ENCODE data around the gene PRKCB. TPM values are rescaled to one million over a fixed set of nuclear protein-coding genes. Genes with fewer than 3 reads are reported as not detected.

Gene PRKCB
- total and polyA plus RNA-seq, 3 donors from 2014 or later: 25.5 to 49.7 (median 26.6) TPM

DNA sequence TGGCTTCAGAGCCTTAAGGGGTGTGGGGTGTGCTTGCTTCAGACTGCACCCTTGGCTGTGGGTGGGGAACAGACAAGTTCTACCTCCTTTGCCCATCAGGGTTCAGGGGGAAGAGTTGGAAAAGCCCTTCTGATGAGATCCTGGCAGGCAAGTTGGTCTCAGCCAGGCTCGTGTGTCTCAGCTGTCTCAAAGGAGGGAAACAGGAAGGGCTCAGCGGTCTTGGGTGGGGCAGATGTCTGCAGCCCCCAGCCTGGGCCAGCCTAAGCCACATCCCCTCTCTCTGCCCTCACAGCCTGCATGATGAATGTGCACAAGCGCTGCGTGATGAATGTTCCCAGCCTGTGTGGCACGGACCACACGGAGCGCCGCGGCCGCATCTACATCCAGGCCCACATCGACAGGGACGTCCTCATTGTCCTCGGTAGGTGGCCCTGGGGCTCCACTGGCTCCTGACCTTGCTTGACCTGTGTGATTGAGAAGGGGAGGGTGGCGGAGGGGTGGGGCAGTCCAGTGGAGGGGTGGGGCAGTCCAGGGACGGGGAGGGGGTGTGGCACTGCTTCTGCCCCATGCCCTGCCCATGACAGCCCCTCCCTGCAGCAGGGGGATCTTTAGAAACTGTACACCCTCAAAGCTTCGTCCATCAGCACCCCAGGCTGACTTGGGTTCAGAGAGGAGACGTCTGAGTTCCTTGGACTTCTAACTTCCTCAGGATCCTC, 199.5 kb downstream of the PRKCB start:
- Histone ChIP-seq H3K36me3 (ENCODE audit: low read depth, missing control alignments) (no peaks in the 10 kb centered on the region), H3K4me1 (no peaks in the 10 kb centered on the region), H3K4me3 (no peak overlapping the region), H3K27ac (no peak overlapping the region), H3K27me3 (no peaks in the 10 kb centered on the region), H3K9me3 (no peaks in the 10 kb centered on the region)
- intact Hi-C loops (cut with DNase I; ENCODE audit: low total_unique reads): no loop called here
- no peak for DNase-seq
- TF ChIP-seq, protein P1, sequence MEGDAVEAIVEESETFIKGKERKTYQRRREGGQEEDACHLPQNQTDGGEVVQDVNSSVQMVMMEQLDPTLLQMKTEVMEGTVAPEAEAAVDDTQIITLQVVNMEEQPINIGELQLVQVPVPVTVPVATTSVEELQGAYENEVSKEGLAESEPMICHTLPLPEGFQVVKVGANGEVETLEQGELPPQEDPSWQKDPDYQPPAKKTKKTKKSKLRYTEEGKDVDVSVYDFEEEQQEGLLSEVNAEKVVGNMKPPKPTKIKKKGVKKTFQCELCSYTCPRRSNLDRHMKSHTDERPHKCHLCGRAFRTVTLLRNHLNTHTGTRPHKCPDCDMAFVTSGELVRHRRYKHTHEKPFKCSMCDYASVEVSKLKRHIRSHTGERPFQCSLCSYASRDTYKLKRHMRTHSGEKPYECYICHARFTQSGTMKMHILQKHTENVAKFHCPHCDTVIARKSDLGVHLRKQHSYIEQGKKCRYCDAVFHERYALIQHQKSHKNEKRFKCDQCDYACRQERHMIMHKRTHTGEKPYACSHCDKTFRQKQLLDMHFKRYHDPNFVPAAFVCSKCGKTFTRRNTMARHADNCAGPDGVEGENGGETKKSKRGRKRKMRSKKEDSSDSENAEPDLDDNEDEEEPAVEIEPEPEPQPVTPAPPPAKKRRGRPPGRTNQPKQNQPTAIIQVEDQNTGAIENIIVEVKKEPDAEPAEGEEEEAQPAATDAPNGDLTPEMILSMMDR (IDR thresholded peaks at IDR 0.05): no peak
- no peak for TF ChIP-seq POLR2A (IDR thresholded peaks at IDR 0.05)
- 80 to 81% methylated on average over 16 to 17 of the region's 17 CpGs for WGBS, 2 donors

DNA sequence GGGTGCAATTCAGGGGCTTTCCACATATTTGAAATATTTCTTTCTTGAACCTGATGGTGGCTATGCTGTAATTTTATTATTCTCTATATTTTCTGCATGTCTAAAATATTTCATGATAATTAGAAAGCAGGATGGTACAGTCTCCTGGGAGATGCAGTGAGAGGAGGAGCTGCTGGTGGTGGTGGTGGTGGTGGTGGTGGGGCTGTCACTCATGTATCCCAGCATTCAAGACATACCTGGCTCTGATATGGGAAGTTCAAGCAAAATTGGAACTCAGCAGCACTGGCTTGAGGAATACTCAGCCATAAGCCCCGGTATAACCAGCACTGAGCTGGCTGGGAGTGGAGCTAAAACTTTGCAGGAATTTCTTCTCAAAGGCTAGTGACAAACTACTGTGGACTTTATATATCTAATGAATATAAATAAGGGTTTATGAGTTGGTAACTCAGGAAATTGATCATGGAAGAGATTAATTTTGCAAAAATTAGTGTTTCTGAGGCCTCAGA, 200.3 kb downstream of the PRKCB start:
- no peak overlapping the region for H3K27ac ChIP-seq
- intact Hi-C loops (cut with DNase I; ENCODE audit: low total_unique reads): no loop called here
- no peak overlapping the region for H3K4me3 ChIP-seq
- no peaks in the 10 kb centered on the region for H3K36me3 ChIP-seq (ENCODE audit: low read depth, missing control alignments)
- no peaks in the 10 kb centered on the region for H3K4me1 ChIP-seq
- DNase-seq: no peak
- H3K27me3 ChIP-seq: no peaks in the 10 kb centered on the region
- 61 to 75% methylated on average over 1 of the region's 1 CpG for WGBS, 2 donors
- no peaks in the 10 kb centered on the region for H3K9me3 ChIP-seq
- no peak for TF ChIP-seq POLR2A (IDR thresholded peaks at IDR 0.05)
- TF ChIP-seq, protein P1 (IDR thresholded peaks at IDR 0.05): no peak

DNA sequence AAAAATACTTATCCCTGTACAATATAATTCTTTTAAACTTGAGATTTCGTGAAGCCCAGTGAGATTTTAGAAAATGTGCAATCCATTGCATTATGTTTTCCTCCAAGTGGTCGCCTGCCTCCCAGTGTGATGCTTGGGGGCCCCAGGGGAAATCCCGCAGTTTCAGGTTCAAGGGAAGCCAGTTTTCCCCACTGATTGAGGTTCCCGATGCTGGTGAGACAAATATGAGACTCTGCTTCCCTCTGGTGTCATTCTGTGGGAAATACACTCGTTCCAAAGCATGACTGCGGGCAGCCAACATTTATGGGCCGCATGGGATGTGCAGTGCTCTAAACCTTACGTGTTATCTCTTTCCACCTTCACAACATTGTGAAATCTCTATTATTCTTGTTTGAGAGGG, 200.8 kb downstream of the PRKCB start:
- no peak overlapping the region for H3K27ac ChIP-seq
- 22 to 27% methylated on average over 8 of the region's 8 CpGs for WGBS, 2 donors
- TF ChIP-seq POLR2A (IDR thresholded peaks at IDR 0.05): no peak
- TF ChIP-seq, protein P1 (IDR thresholded peaks at IDR 0.05): peak; percentile 47 to 76 (median 74)
- H3K9me3 ChIP-seq: no peaks in the 10 kb centered on the region
- peak; percentile 71 for DNase-seq
- no peaks in the 10 kb centered on the region for H3K27me3 ChIP-seq
- H3K4me3 ChIP-seq: no peak overlapping the region
- no peaks in the 10 kb centered on the region for H3K36me3 ChIP-seq (ENCODE audit: low read depth, missing control alignments)
- no peaks in the 10 kb centered on the region for H3K4me1 ChIP-seq
- intact Hi-C loops (cut with DNase I; ENCODE audit: low total_unique reads): no loop called here

DNA sequence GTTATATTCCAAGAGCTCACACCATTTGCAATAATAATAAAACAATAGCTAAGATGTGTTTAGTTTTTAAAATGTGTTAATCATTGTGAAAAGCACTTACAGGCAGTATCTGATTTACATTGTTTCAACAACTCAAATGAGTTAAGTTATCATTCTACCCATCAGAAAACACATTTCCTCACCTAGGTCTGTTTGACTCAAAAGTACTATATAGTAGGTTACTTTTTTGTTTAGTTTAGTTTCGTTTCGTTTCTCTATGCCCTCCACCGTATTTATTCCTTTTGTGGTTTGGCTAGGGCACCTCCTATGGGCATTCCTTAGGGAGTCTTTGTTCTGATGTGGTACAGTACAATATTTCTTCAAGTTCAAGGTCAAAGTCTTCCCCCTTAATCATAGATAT, 201.6 kb downstream of the PRKCB start:
- Histone ChIP-seq H3K36me3 (ENCODE audit: low read depth, missing control alignments) (no peaks in the 10 kb centered on the region), H3K9me3 (no peaks in the 10 kb centered on the region), H3K4me3 (no peak overlapping the region), H3K27me3 (no peaks in the 10 kb centered on the region), H3K27ac (no peak overlapping the region), H3K4me1 (no peaks in the 10 kb centered on the region)
- DNase-seq: no peak
- intact Hi-C loops (cut with DNase I; ENCODE audit: low total_unique reads): no loop called here
- WGBS, 2 donors: 54 to 73% methylated on average over 3 of the region's 3 CpGs
- TF ChIP-seq POLR2A (IDR thresholded peaks at IDR 0.05): no peak
- TF ChIP-seq, protein P1 (IDR thresholded peaks at IDR 0.05): no peak

All from testis (tissue), 3 donors.